Limb (tissue), 2 donors: Measurements from ENCODE around the gene HNRNPR.

Source experiments
- DNase-seq, 2 donors: peaks; one replicate each; pipeline ENCODE4 v3.0.0-alpha.2; 2016; ENCODE audit errors: extremely low spot score in 2 of 2

HNRNPR gene

GRCh38 chr1:23369335-23370013 lies 25.4 kb upstream of the HNRNPR start, which contains the start of gene ZNF436:
Gene ZNF436 (minus strand): TSS chr1:23369836. CDS start chr1:23368005, 1,831 bp downstream.
- peak; percentile 89 to 94 for DNase-seq

- DNase-seq = peak; percentile 93 to 94
Observed at GRCh38 chr1:23368562-23369334, 24.7 kb upstream of the HNRNPR start.

- DNase-seq = peak; percentile 98 to 99
Observed at GRCh38 chr1:23367791-23368561, 23.9 kb upstream of the HNRNPR start.

GRCh38 chr1:23367451-23367790 lies 23.3 kb upstream of the HNRNPR start:
- DNase-seq = no peak

GRCh38 chr1:23366598-23366997 lies 22.5 kb upstream of the HNRNPR start:
- DNase-seq = no peak

GRCh38 chr1:23366146-23366545 lies 22.1 kb upstream of the HNRNPR start:
- no peak for DNase-seq

GRCh38 chr1:23362218-23362713 lies 18.2 kb upstream of the HNRNPR start:
- no peak for DNase-seq

- no peak for DNase-seq
Observed at GRCh38 chr1:23358310-23358875, 14.3 kb upstream of the HNRNPR start.

- peak in 1 of 2 donors; percentile 36 for DNase-seq
Observed at GRCh38 chr1:23357138-23357908, 13.2 kb upstream of the HNRNPR start.

- no peak for DNase-seq
Observed at GRCh38 chr1:23356471-23357137, 12.5 kb upstream of the HNRNPR start.

GRCh38 chr1:23354245-23354644 lies 10.2 kb upstream of the HNRNPR start:
- no peak for DNase-seq

GRCh38 chr1:23352096-23352695 lies 8.1 kb upstream of the HNRNPR start:
- no peak for DNase-seq

- no peak for DNase-seq
Observed at GRCh38 chr1:23345920-23346319, 1.8 kb upstream of the HNRNPR start.

GRCh38 chr1:23344987-23345472 lies 946 bp upstream of the HNRNPR start:
- peak; percentile 51 for DNase-seq

GRCh38 chr1:23343221-23344110 lies 618 bp downstream of the HNRNPR start:
- no peak for DNase-seq

GRCh38 chr1:23341931-23342692 lies 2.0 kb downstream of the HNRNPR start:
- no peak for DNase-seq

- DNase-seq = no peak
Observed at GRCh38 chr1:23339632-23340031, 4.5 kb downstream of the HNRNPR start.

GRCh38 chr1:23337869-23338268 lies 6.2 kb downstream of the HNRNPR start:
- no peak for DNase-seq
